BJ (cell line): ENCODE measurements around the gene ZSCAN32. TPM values are rescaled to one million over a fixed set of nuclear protein-coding genes. Genes with fewer than 3 reads are reported as not detected.

Source experiments
- CTCF ChIA-PET: fragments of 350-600 bp; formaldehyde crosslinking; extraction: SDS; loops from one replicate; lab custom pipeline; 2021; ENCODE audit warnings: antibody characterized with exemption, inconsistent platforms; lab: Yijun Ruan, JAX
- POLR2A ChIA-PET: fragments of 300-600 bp; sonication (Branson Sonifier 250); formaldehyde crosslinking; extraction: SDS; loops from one replicate; lab custom pipeline; 2021; ENCODE audit warnings: antibody characterized with exemption; lab: Charles Lee
- DNase-seq: peaks from one replicate; pipeline ENCODE4 v3.0.0-alpha.2; 2011; ENCODE audit warnings: low read depth
- H3K27me3 ChIP-seq: 2 replicates; pipeline ENCODE4 v1.6.0; 2011; ENCODE audit warnings: low read length; ENCODE audit not compliant: control insufficient read depth, insufficient read depth
- H3K36me3 ChIP-seq: 2 replicates; pipeline ENCODE4 v1.5.1; 2011; ENCODE audit warnings: low read length; ENCODE audit not compliant: control insufficient read depth, insufficient read depth
- H3K4me3 ChIP-seq: 2 replicates; pipeline ENCODE4 v1.5.1; 2011; ENCODE audit warnings: low read depth, mild to moderate bottlenecking, control low read depth, low read length
- CTCF ChIP-seq: IDR thresholded peaks from 2 replicates; pipeline ENCODE4 v1.5.1; 2011; ENCODE audit warnings: low read depth, mild to moderate bottlenecking, control low read depth, inconsistent platforms, low read length, moderate library complexity; ENCODE audit not compliant: insufficient read depth
- polyA plus RNA-seq: library from polyadenylated mRNA; depleted of rRNA; stranded (reverse); fragments of >200 nt; gene quantifications from 2 replicates; pipeline ENCODE4 v1.2.3, GENCODE V29; 2011

Gene ZSCAN32
- polyA plus RNA-seq, 1 experiment: 13.8 TPM

- POLR2A ChIA-PET: interaction anchor here (0.6 kb wide), 1 partner anchor 43 kb away, joined by 4 read pairs; the partner anchor contains the start of genes NAA60 and ZNF597
- peaks cover 10% of the 10 kb centered on the region for H3K36me3 ChIP-seq
- H3K27me3 ChIP-seq: no peaks in the 10 kb centered on the region
- CTCF ChIA-PET: interaction anchor here (1.5 to 1.8 kb wide), 2 partner anchors 44 to 100 kb away, joined by 3 to 7 read pairs; partner anchors contain the start of gene CLUAP1
- no peak for TF ChIP-seq CTCF
- H3K4me3 ChIP-seq: peak overlapping the region; percentile 95
- DNase-seq: no peak
Observed at GRCh38 chr16:3400446-3400778, 392 bp downstream of the ZSCAN32 start.

GRCh38 chr16:3389663-3390338 lies 11.0 kb downstream of the ZSCAN32 start:
- TF ChIP-seq CTCF: no peak
- POLR2A ChIA-PET: no interaction called here
- Histone ChIP-seq H3K36me3 (peaks cover 20% of the 10 kb centered on the region), H3K4me3 (no peak overlapping the region), H3K27me3 (no peaks in the 10 kb centered on the region)
- no peak for DNase-seq
- CTCF ChIA-PET: no interaction called here

GRCh38 chr16:3388325-3388724 lies 12.5 kb downstream of the ZSCAN32 start:
- no peak for TF ChIP-seq CTCF
- no peak for DNase-seq
- CTCF ChIA-PET: no interaction called here
- Histone ChIP-seq H3K27me3 (no peaks in the 10 kb centered on the region), H3K4me3 (no peak overlapping the region), H3K36me3 (peaks cover 24% of the 10 kb centered on the region)
- POLR2A ChIA-PET: no interaction called here

- no peak overlapping the region for H3K4me3 ChIP-seq
- ChIA-PET CTCF (no interaction called here), POLR2A (no interaction called here)
- TF ChIP-seq CTCF: no peak
- DNase-seq: no peak
- peaks cover 22% of the 10 kb centered on the region for H3K36me3 ChIP-seq
- H3K27me3 ChIP-seq: no peaks in the 10 kb centered on the region
Observed at GRCh38 chr16:3383045-3383448, 17.8 kb downstream of the ZSCAN32 start.

GRCh38 chr16:3377917-3378316 lies 22.9 kb downstream of the ZSCAN32 start:
- no peak overlapping the region for H3K4me3 ChIP-seq
- no peak for DNase-seq
- no peaks in the 10 kb centered on the region for H3K27me3 ChIP-seq
- POLR2A ChIA-PET: no interaction called here
- no peak for TF ChIP-seq CTCF
- H3K36me3 ChIP-seq: peaks cover 6% of the 10 kb centered on the region
- CTCF ChIA-PET: no interaction called here
